ENCODE measurements around the gene NAT16. TPM values are rescaled to one million over a fixed set of nuclear protein-coding genes. Genes with fewer than 3 reads are reported as not detected.

The NAT16 gene
- total and polyA plus RNA-seq, 9 of the 15 experiments (the other 6 are each of a cell fraction or from before 2014, with no cell fraction given): 0.04 TPM; not detected in 8

GRCh38 chr7:101211501-101211900 lies 31.4 kb upstream of the NAT16 start:
- Histone ChIP-seq H3K9ac (ENCODE audit: insufficient read depth in 1 of 2, low read depth in 2 of 2, low read length in 2 of 2) (peak overlapping the region in 1 of 2 experiments; percentile 9; a peak in 2 of 4 replicates), H3K4me2 (ENCODE audit: insufficient read depth, low read length) (no peak overlapping the region), H3K27ac (ENCODE audit: extremely low read depth, low read depth, low read length) (no peak overlapping the region), H3K79me2 (ENCODE audit: control insufficient read depth, insufficient read depth, low read length) (peaks cover 8% of the 10 kb centered on the region), H3K9me3 (replicated peaks; ENCODE audit: control insufficient read depth, insufficient read depth, low read depth, low read length) (no peaks in the 10 kb centered on the region), H3K4me3 (no peak overlapping the region), H2AFZ (ENCODE audit: low read depth, low read length) (no peak overlapping the region), H3K4me1 (replicated peaks in 1 of 2; ENCODE audit: control insufficient read depth in 2 of 2, insufficient read depth in 2 of 2, low read length in 2 of 2) (peaks cover 6 to 35% of the 10 kb centered on the region in 2 experiments), H3K9me1 (ENCODE audit: control insufficient read depth, insufficient read depth, low read length) (no peaks in the 10 kb centered on the region), H3K36me3 (ENCODE audit: control insufficient read depth, insufficient read depth, low read length) (peaks cover 75% of the 10 kb centered on the region; the same call in 2 of the 3 replicates), H4K20me1 (replicated peaks; ENCODE audit: control insufficient read depth, insufficient read depth, low read length) (no peaks in the 10 kb centered on the region), H3K27me3 (ENCODE audit: control insufficient read depth in 2 of 2, insufficient read depth in 2 of 2, low read length in 2 of 2) (no peaks in the 10 kb centered on the region)
- ChIA-PET CTCF (ENCODE audit: low intra/inter-chr PET ratio) (no interaction called here), POLR2A (interaction anchor here (0.7 kb wide), 1 partner anchor 19 kb away, joined by 5 read pairs; no protein-coding TSS in a partner anchor)
- no TSS peak for BruUV-seq (replicated peaks)
- 96% methylated on average over 20 of the region's 24 CpGs for WGBS (ENCODE audit: insufficient coverage, low coverage, missing lambda C conversion rate)
- FAIRE-seq (no peak), ATAC-seq (no peak), DNase-seq (ENCODE audit: extremely low read depth in 1 of 4, low spot score in 3 of 4) (no peak)
- in situ Hi-C loops (cut with MboI): no loop called here
- intact Hi-C loops (cut with micrococcal nuclease): no loop called here
- TF ChIP-seq RBFOX2 (IDR thresholded peaks at IDR 0.05; ENCODE audit: low read depth, low read length): peak; percentile 34; the same call in 1 of the 2 replicates
- TF ChIP-seq PHF8 (IDR thresholded peaks at IDR 0.05; ENCODE audit: borderline replicate concordance, low read length): no peak
- TF ChIP-seq PHB (CRISPR knock-in tag; IDR thresholded peaks at IDR 0.05): no peak
- no peak for TF ChIP-seq COPS2 (conservative IDR thresholded peaks at IDR 0.05)
- TF ChIP-seq, protein P1, sequence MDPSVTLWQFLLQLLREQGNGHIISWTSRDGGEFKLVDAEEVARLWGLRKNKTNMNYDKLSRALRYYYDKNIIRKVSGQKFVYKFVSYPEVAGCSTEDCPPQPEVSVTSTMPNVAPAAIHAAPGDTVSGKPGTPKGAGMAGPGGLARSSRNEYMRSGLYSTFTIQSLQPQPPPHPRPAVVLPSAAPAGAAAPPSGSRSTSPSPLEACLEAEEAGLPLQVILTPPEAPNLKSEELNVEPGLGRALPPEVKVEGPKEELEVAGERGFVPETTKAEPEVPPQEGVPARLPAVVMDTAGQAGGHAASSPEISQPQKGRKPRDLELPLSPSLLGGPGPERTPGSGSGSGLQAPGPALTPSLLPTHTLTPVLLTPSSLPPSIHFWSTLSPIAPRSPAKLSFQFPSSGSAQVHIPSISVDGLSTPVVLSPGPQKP (CRISPR knock-in tag; IDR thresholded peaks at IDR 0.05): no peak
- no peak for TF ChIP-seq SP1 (CRISPR knock-in tag; IDR thresholded peaks at IDR 0.05)
- TF ChIP-seq POLR2G (IDR thresholded peaks at IDR 0.05; ENCODE audit: low read depth, low read length): no peak
